Stimulated activated CD8-positive, alpha-beta memory T cell treated with anti-CD3 and anti-CD28 coated beads, Interleukin-7, amount 100 ng/mL, for 1 hour (primary cell): ENCODE results near the gene PMEL.
"Not testable (repeated sequence)": the region's sequence is repeated elsewhere in the genome, so short reads cannot be mapped to it uniquely, and the experiment has no call there.

Source experiments
- DNase-seq, 2 donors: peaks; one replicate each; pipeline ENCODE4 v3.0.0-alpha.2; 2020; ENCODE audit warnings: low read depth in 2 of 2

Gene PMEL

DNA sequence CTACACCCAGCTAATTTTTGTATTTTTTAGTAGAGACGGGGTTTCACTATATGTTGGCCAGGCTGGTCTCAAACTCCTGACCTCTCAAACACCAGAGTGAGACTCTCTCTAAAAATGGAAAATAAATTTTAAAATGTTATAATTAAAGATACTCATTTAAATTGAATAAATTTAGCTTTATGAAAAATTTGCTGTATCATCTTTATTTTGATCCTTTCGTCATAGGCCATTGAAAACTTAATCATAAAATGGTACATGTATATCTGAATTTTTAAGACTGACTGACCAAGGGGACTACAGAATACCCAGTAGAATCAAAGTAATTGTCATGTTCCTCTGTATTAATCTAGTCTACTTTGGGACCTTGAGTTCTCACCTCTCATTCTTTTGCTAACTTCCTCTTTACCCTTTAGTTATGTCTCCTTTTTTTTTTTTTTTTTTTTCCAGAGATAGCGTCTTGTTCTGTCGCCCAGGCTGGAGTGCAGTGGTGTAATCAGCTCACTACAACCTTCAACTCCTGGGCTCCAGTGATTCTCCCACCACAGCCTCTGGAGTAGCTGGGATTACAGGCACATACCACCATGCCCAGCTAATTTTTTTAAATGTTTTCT is 17.5 kb upstream of the PMEL start:
- DNase-seq, result no peak

DNA sequence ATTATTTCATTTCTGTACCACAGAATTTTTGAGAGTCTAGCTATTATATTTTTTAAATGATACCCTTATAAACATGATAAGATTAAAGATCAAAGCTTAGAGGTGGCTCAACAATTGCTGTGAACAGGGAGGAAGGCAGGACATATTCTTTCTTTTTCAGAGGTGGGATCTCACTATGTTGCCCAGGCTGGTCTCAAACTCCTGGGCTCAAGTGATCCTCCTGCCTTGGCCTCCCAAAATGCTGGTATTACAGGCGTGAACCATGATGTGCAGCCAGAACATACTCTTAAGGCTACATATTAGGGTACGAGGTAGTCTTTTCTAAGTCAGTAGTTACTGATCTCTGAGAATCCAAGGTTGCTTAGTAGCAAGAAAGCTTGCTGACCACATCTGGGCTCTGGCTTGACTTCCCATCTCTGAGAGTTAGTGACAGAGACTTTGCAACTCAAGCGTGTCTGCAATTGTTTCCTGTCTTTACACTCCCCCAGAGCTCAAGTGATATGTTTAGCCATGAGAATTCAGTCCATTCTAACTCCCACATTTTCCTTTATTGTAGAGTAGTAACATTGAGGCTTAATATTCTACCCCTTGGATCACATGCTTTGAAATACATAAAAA is 16.6 kb upstream of the PMEL start:
- DNase-seq, result no peak

GRCh38 chr12:55981882-55982281 is 16.0 kb upstream of the PMEL start:
- not testable (repeated sequence) for DNase-seq

DNA sequence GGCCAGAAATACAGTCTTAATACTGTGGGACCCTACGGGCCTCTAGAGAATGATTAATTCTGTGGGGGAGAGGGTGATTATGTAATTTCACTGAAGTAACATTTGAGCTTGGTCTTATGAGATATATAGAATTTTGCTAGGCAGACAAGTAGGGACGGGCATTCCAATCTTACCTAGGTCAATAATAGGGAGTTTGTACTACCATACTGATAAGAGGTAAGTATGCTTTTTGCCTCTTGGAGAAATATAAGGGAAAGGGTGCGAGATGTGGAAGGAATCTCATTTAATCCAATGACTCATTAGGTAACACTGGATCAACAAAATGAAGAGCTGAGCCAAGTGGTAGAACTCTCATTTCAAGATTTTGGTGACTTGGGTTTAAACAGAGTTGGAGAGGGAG is 13.2 kb upstream of the PMEL start:
- DNase-seq, result no peak

- no peak for DNase-seq
Observed at GRCh38 chr12:55978393-55978792, 12.6 kb upstream of the PMEL start.

- DNase-seq, result no peak
Observed at GRCh38 chr12:55974308-55974730, 8.5 kb upstream of the PMEL start.

- DNase-seq, result peak; percentile 91 to 92
Observed at GRCh38 chr12:55973599-55974307, 7.9 kb upstream of the PMEL start, which contains the start of gene RAB5B. Gene RAB5B (plus strand): TSS chr12:55974078. CDS start chr12:55986961, 12,883 bp downstream.

GRCh38 chr12:55972911-55973598 is 7.2 kb upstream of the PMEL start:
- DNase-seq, result no peak

DNA sequence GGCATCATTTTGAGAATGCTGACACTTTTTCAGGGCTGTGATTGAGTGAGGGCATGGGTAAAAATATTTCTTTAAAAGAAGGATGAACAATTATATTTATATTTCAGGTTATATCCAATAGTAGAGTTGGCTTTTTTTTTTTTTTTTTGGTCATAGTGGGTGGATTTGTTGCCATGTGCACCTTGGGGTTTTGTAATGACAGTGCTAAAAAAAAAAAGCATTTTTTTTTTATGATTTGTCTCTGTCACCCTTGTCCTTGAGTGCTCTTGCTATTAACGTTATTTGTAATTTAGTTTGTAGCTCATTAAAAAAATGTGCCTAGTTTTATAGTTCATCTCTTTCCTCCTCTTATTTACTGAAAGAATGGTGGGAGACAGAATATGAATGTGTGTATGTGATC is 6.6 kb upstream of the PMEL start:
- no peak for DNase-seq

DNA sequence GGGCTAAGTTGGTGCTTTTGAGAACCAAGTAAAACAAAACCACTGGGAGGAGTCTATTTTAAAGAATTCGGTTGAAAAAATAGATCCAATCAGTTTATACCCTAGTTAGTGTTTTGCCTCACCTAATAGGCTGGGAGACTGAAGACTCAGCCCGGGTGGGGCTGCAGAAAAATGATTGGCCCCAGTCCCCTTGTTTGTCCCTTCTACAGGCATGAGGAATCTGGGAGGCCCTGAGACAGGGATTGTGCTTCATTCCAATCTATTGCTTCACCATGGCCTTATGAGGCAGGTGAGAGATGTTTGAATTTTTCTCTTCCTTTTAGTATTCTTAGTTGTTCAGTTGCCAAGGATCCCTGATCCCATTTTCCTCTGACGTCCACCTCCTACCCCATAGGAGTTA is 6.2 kb upstream of the PMEL start:
- DNase-seq, result no peak

DNA sequence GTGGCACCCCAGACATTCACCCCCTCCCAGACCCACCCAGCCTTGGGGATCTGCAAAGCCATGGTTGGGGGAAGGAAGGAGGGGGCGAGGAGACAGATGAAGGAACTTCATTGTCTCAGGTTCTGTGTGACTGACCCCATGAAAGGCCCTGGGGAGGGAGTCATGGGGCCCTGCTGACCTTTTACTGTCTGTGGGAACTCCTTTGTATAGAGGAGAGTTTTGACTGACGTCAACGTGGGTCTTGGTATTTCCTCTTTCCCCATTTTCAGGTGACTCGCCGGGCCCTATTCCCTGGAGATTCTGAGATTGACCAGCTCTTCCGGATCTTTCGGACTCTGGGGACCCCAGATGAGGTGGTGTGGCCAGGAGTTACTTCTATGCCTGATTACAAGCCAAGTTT is 4.9 kb upstream of the PMEL start:
- no peak for DNase-seq

GRCh38 chr12:55969356-55969755 is 3.5 kb upstream of the PMEL start:
- DNase-seq, result no peak

DNA sequence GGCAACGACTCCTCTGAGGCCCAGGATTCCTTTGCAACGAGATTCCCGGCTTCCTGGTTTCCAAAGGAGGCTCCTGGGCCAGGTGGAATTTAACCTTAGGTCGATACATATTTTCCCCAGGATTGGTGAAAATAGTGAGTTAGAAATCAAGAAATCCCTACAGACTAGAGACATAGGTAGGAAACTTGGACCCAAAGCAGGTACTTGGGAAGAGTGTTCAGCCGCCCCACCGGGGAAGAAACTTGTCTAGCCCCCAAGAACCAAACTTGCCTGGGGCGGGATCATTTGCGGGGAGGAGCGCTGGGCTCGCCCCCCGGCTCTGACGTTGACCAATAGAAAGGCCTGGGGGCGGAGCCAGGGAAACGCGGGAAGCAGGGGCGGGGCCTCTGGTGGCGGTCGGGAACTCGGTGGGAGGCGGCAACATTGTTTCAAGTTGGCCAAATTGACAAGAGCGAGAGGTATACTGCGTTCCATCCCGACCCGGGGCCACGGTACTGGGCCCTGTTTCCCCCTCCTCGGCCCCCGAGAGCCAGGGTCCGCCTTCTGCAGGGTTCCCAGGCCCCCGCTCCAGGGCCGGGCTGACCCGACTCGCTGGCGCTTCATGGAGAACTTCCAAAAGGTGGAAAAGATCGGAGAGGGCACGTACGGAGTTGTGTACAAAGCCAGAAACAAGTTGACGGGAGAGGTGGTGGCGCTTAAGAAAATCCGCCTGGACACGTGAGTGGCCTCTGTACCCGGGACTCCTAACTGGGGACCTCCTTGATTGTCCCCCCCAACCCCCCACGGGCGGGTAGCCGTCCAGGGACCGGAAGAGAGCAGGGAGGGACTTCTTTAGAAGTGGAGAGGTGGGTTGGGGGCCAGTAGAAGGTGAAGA is 803 bp upstream of the PMEL start, which contains the start of gene CDK2:
Gene CDK2, plus strand, starts transcription at position 423 of the 874 bp plus-strand sequence. Its CDS starts 179 bp downstream, at position 602.
- DNase-seq, result peak; percentile 73 to 84

GRCh38 chr12:55965240-55965639 is 602 bp downstream of the PMEL start:
- DNase-seq, result no peak

- DNase-seq, result no peak
Observed at GRCh38 chr12:55963760-55964159, 2.1 kb downstream of the PMEL start.

GRCh38 chr12:55957106-55957859 is 8.6 kb downstream of the PMEL start:
- DNase-seq, result no peak

- no peak for DNase-seq
Observed at GRCh38 chr12:55955800-55956508, 9.9 kb downstream of the PMEL start.

DNA sequence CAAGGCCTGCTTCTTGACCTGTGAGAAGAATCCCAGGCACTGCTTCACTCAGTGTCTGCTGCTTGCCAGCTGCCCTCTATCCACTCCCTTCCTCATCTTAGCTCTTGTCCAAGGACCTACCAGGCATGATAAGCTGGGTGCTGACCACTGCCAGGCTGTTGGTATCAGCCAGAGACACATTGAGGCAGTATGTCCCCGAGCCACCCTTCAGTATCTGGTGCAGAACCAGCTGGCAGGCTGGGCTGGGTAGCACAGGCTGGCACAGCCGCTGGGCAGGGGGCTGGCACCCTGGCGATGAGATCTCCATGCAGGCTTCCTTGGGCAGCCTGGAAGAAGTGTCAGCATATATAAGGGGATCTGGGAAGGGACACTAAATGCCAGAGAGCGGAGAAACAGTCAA is 10.5 kb downstream of the PMEL start:
- DNase-seq, result no peak

- DNase-seq, result no peak
Observed at GRCh38 chr12:55946553-55946952, 19.3 kb downstream of the PMEL start.

DNA sequence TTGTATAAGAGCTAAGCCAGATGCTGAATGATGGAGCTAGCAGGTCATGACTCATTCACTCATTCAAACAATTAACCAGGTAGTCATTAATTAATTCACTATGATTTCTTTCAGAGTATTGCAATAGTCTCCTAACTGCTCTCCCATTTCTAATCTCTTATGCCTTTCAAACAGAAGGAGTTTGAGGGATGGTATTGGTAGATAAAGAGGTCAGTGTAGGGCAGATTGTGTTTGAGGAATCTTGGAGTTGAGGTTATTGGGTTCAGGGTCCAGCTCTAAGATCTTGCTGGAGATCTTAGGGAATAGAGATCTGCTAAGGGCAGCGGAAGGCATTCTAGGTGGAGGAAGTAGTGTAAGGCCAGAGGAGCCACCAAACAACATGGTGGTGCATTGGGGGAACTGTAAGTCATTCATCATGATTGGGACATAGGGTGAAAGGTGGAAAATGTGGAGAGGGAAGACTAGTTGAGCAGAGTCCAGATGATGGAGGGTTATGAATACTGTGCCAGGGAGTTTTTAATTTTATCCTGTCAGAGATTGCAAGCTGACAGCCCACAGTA is 23.2 kb downstream of the PMEL start:
- DNase-seq, result no peak
